ENCODE data around the gene CFAP46.
"Not testable (repeated sequence)": the region's sequence is repeated elsewhere in the genome, so short reads cannot be mapped to it uniquely, and the experiment has no call there.

The CFAP46 gene

GRCh38 chr10:132826524-132827422 is 115.6 kb downstream of the CFAP46 start:
- no peaks in the 10 kb centered on the region for H3K36me3 ChIP-seq (ENCODE audit: control insufficient read depth in 2 of 2, insufficient read depth in 2 of 2, low read length in 2 of 2)
- H3K4me1 ChIP-seq (ENCODE audit: control insufficient read depth, insufficient read depth, low read length) = no peaks in the 10 kb centered on the region
- H3K9me3 ChIP-seq (ENCODE audit: control insufficient read depth in 2 of 2, low read length in 2 of 2) = no peaks in the 10 kb centered on the region
- H3K4me3 ChIP-seq (ENCODE audit: low read length in 2 of 2) = no peak overlapping the region
- no peak overlapping the region for H3K9ac ChIP-seq (ENCODE audit: low read length in 2 of 2)
- H3K27me3 ChIP-seq (ENCODE audit: control insufficient read depth in 1 of 2, insufficient read depth in 2 of 2, low read length in 2 of 2) = peaks cover 6% of the 10 kb centered on the region in 2 donors
- H3K27ac ChIP-seq (ENCODE audit: low read length) = no peak overlapping the region

GRCh38 chr10:132825783-132826523 is 116.4 kb downstream of the CFAP46 start:
- not testable (repeated sequence) for H3K27me3 ChIP-seq (ENCODE audit: control insufficient read depth in 1 of 2, insufficient read depth in 2 of 2, low read length in 2 of 2); H3K9me3 ChIP-seq (ENCODE audit: control insufficient read depth in 2 of 2, low read length in 2 of 2); H3K9ac ChIP-seq (ENCODE audit: low read length in 2 of 2); H3K27ac ChIP-seq (ENCODE audit: low read length); H3K4me1 ChIP-seq (ENCODE audit: control insufficient read depth, insufficient read depth, low read length); H3K4me3 ChIP-seq (ENCODE audit: low read length in 2 of 2); H3K36me3 ChIP-seq (ENCODE audit: control insufficient read depth in 2 of 2, insufficient read depth in 2 of 2, low read length in 2 of 2)

- Histone ChIP-seq H3K36me3 (ENCODE audit: control insufficient read depth in 2 of 2, insufficient read depth in 2 of 2, low read length in 2 of 2) (no peaks in the 10 kb centered on the region), H3K27ac (ENCODE audit: low read length) (no peak overlapping the region), H3K27me3 (ENCODE audit: control insufficient read depth in 1 of 2, insufficient read depth in 2 of 2, low read length in 2 of 2) (peaks cover 8 to 9% of the 10 kb centered on the region in 2 donors), H3K9me3 (ENCODE audit: control insufficient read depth in 2 of 2, low read length in 2 of 2) (peaks cover 0 to 2% of the 10 kb centered on the region in 2 donors), H3K4me1 (ENCODE audit: control insufficient read depth, insufficient read depth, low read length) (no peaks in the 10 kb centered on the region), H3K9ac (ENCODE audit: low read length in 2 of 2) (no peak overlapping the region), H3K4me3 (ENCODE audit: low read length in 2 of 2) (no peak overlapping the region)
Observed at GRCh38 chr10:132820056-132820455, 122.3 kb downstream of the CFAP46 start.

- H3K4me3 ChIP-seq (ENCODE audit: low read length in 2 of 2) = no peak overlapping the region
- no peak overlapping the region for H3K27ac ChIP-seq (ENCODE audit: low read length)
- H3K36me3 ChIP-seq (ENCODE audit: control insufficient read depth in 2 of 2, insufficient read depth in 2 of 2, low read length in 2 of 2) = no peaks in the 10 kb centered on the region
- no peaks in the 10 kb centered on the region for H3K4me1 ChIP-seq (ENCODE audit: control insufficient read depth, insufficient read depth, low read length)
- no peak overlapping the region for H3K9ac ChIP-seq (ENCODE audit: low read length in 2 of 2)
- peaks cover 0 to 2% of the 10 kb centered on the region in 2 donors for H3K9me3 ChIP-seq (ENCODE audit: control insufficient read depth in 2 of 2, low read length in 2 of 2)
- H3K27me3 ChIP-seq (ENCODE audit: control insufficient read depth in 1 of 2, insufficient read depth in 2 of 2, low read length in 2 of 2) = peaks cover 10 to 15% of the 10 kb centered on the region in 2 donors
Observed at GRCh38 chr10:132817701-132818211, 124.6 kb downstream of the CFAP46 start.

- Histone ChIP-seq H3K27ac (ENCODE audit: low read length) (no peak overlapping the region), H3K4me1 (ENCODE audit: control insufficient read depth, insufficient read depth, low read length) (no peaks in the 10 kb centered on the region), H3K4me3 (ENCODE audit: low read length in 2 of 2) (no peak overlapping the region), H3K9me3 (ENCODE audit: control insufficient read depth in 2 of 2, low read length in 2 of 2) (peaks cover 0 to 2% of the 10 kb centered on the region in 2 donors), H3K36me3 (ENCODE audit: control insufficient read depth in 2 of 2, insufficient read depth in 2 of 2, low read length in 2 of 2) (no peaks in the 10 kb centered on the region), H3K9ac (ENCODE audit: low read length in 2 of 2) (no peak overlapping the region), H3K27me3 (ENCODE audit: control insufficient read depth in 1 of 2, insufficient read depth in 2 of 2, low read length in 2 of 2) (peaks cover 14 to 15% of the 10 kb centered on the region in 2 donors)
Observed at GRCh38 chr10:132816718-132817117, 125.7 kb downstream of the CFAP46 start.

DNA sequence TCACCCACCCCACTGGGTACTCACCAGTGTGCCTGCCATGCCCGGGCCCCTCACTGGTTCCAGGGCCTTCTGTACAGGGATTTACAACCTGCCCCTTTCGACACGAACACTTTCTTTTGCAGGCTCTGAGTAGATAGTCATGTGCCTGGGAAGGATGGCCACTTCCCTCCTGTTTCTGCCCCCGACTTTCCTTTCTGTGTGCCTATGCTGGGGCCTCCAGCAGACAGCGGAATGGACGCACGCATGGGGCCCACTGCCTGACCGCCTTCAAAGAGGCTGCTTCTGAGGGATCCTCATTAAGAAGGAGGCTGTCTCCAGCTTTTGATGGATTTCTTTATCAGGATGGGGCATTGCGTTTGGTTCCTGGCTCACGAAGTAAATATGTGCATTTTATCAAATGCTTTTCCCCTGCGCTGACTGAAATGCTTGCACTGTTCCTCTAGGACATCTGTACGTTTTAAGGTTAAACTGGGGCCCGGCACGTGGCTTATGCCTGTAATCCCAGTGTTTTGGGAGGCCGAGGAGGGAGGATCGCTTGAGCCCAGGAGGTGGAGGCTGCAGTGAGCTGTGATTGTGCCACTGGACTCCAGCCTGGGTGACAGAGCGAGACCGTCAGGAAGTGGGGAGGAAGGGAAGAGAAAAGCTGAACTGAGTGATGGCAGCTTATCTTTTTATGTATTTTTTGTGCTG is 127.1 kb downstream of the CFAP46 start:
- H3K9ac ChIP-seq (ENCODE audit: low read length in 2 of 2) = no peak overlapping the region
- peaks cover 14 to 15% of the 10 kb centered on the region in 2 donors for H3K27me3 ChIP-seq (ENCODE audit: control insufficient read depth in 1 of 2, insufficient read depth in 2 of 2, low read length in 2 of 2)
- H3K4me3 ChIP-seq (ENCODE audit: low read length in 2 of 2) = no peak overlapping the region
- H3K36me3 ChIP-seq (ENCODE audit: control insufficient read depth in 2 of 2, insufficient read depth in 2 of 2, low read length in 2 of 2) = no peaks in the 10 kb centered on the region
- no peaks in the 10 kb centered on the region for H3K4me1 ChIP-seq (ENCODE audit: control insufficient read depth, insufficient read depth, low read length)
- H3K27ac ChIP-seq (ENCODE audit: low read length) = no peak overlapping the region
- peaks cover 0 to 2% of the 10 kb centered on the region in 2 donors for H3K9me3 ChIP-seq (ENCODE audit: control insufficient read depth in 2 of 2, low read length in 2 of 2)

GRCh38 chr10:132814469-132814856 is 127.9 kb downstream of the CFAP46 start:
- H3K27me3 ChIP-seq (ENCODE audit: control insufficient read depth in 1 of 2, insufficient read depth in 2 of 2, low read length in 2 of 2) = peaks cover 14 to 15% of the 10 kb centered on the region in 2 donors
- peaks cover 0 to 1% of the 10 kb centered on the region in 2 donors for H3K9me3 ChIP-seq (ENCODE audit: control insufficient read depth in 2 of 2, low read length in 2 of 2)
- no peak overlapping the region for H3K27ac ChIP-seq (ENCODE audit: low read length)
- no peak overlapping the region for H3K9ac ChIP-seq (ENCODE audit: low read length in 2 of 2)
- no peaks in the 10 kb centered on the region for H3K4me1 ChIP-seq (ENCODE audit: control insufficient read depth, insufficient read depth, low read length)
- no peaks in the 10 kb centered on the region for H3K36me3 ChIP-seq (ENCODE audit: control insufficient read depth in 2 of 2, insufficient read depth in 2 of 2, low read length in 2 of 2)
- H3K4me3 ChIP-seq (ENCODE audit: low read length in 2 of 2) = no peak overlapping the region

DNA sequence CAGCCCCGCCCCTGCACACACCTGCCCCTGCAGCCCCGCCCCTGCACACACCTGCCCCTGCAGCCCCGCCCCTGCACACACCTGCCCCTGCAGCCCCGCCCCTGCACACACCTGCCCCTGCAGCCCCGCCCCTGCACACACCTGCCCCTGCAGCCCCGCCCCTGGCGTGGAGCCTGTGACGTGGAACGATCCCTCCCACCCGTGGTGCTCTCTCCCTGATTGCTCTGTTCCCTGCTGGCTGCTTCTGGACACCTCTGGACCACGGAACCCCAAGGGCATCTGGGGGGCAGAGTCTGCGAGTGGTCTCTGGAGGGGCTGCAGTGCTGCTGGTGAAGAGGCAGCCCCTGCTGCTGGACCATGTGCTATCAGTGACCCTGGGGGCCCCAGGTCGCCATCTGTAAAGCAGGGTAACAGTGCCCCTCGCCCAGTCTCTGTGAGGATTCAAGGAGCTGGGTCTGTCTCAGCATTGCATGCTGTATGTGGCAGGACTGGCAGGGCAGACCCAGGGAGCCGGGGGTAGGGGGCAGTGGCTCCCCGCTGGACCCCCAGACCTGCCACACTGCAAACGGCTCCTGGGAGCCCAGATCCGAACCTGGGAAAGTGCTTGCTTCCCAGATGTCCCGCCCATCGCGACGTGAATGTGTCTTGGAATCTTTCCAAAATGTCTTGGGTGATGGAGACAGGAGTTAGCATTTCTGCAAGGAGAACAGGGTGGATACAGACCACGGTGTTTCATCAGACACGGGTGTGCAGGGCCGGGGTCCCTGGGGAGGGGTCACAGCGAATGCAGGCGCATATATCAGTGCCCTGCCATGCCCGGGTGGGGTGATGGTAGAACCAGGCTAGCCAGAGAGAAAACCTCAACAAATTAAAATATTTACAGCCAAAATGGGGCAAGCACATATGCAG is 128.6 kb downstream of the CFAP46 start:
- Histone ChIP-seq H3K27ac (ENCODE audit: low read length) (no peak overlapping the region), H3K9me3 (ENCODE audit: control insufficient read depth in 2 of 2, low read length in 2 of 2) (no peaks in the 10 kb centered on the region), H3K4me1 (ENCODE audit: control insufficient read depth, insufficient read depth, low read length) (no peaks in the 10 kb centered on the region), H3K4me3 (ENCODE audit: low read length in 2 of 2) (no peak overlapping the region), H3K36me3 (ENCODE audit: control insufficient read depth in 2 of 2, insufficient read depth in 2 of 2, low read length in 2 of 2) (no peaks in the 10 kb centered on the region), H3K27me3 (ENCODE audit: control insufficient read depth in 1 of 2, insufficient read depth in 2 of 2, low read length in 2 of 2) (peaks cover 13 to 14% of the 10 kb centered on the region in 2 donors), H3K9ac (ENCODE audit: low read length in 2 of 2) (no peak overlapping the region)

DNA sequence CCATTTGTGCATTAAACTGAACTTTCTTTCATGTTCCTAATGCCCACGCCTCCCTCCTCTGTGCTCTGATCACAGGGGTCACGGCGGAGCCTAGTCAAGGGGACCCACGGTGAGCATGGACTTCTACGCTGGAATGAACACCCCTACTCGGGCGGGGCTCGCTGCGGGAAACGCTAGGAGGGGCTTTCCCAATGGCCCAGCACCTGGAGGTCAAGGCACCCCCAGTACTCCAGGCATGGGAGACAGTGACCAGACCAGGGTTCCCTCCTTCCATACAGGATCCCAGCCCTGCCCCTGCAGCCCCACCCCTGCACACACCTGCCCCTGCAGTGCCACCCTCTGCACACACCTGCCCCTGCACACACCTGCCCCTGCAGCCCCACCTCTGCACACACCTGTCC is 129.4 kb downstream of the CFAP46 start:
- no peak overlapping the region for H3K27ac ChIP-seq (ENCODE audit: low read length)
- peaks cover 12 to 13% of the 10 kb centered on the region in 2 donors for H3K27me3 ChIP-seq (ENCODE audit: control insufficient read depth in 1 of 2, insufficient read depth in 2 of 2, low read length in 2 of 2)
- no peak overlapping the region for H3K4me3 ChIP-seq (ENCODE audit: low read length in 2 of 2)
- no peaks in the 10 kb centered on the region for H3K9me3 ChIP-seq (ENCODE audit: control insufficient read depth in 2 of 2, low read length in 2 of 2)
- no peak overlapping the region for H3K9ac ChIP-seq (ENCODE audit: low read length in 2 of 2)
- no peaks in the 10 kb centered on the region for H3K36me3 ChIP-seq (ENCODE audit: control insufficient read depth in 2 of 2, insufficient read depth in 2 of 2, low read length in 2 of 2)
- H3K4me1 ChIP-seq (ENCODE audit: control insufficient read depth, insufficient read depth, low read length) = no peaks in the 10 kb centered on the region

GRCh38 chr10:132812520-132812919 is 129.8 kb downstream of the CFAP46 start:
- Histone ChIP-seq H3K27me3 (ENCODE audit: control insufficient read depth in 1 of 2, insufficient read depth in 2 of 2, low read length in 2 of 2) (peaks cover 8 to 13% of the 10 kb centered on the region in 2 donors), H3K27ac (ENCODE audit: low read length) (no peak overlapping the region), H3K4me1 (ENCODE audit: control insufficient read depth, insufficient read depth, low read length) (no peaks in the 10 kb centered on the region), H3K9me3 (ENCODE audit: control insufficient read depth in 2 of 2, low read length in 2 of 2) (no peaks in the 10 kb centered on the region), H3K4me3 (ENCODE audit: low read length in 2 of 2) (no peak overlapping the region), H3K36me3 (ENCODE audit: control insufficient read depth in 2 of 2, insufficient read depth in 2 of 2, low read length in 2 of 2) (no peaks in the 10 kb centered on the region), H3K9ac (ENCODE audit: low read length in 2 of 2) (no peak overlapping the region)
